ENCODE data around the gene EHBP1. TPM values are rescaled to one million over a fixed set of nuclear protein-coding genes. Genes with fewer than 3 reads are reported as not detected.

The EHBP1 gene
- total RNA-seq, 8 experiments from 2014 or later: 35.1 to 81.1 (median 54.6) TPM

GRCh38 chr2:62727876-62728566 is 22.5 kb downstream of the EHBP1 start:
- in situ Hi-C loops (cut with MboI; ENCODE audit: low pct_unique_long_range_greater_than_20kb in 2 of 9, low sequenced_read_pairs in 9 of 9, unreplicated experiment in 9 of 9): no loop called here
- Histone ChIP-seq H3K4me1 (replicated peaks in 1 of 2) (no peaks in the 10 kb centered on the region), H3K4me3 (no peak overlapping the region), H3K27ac (no peak overlapping the region)
- ATAC-seq (replicated peaks in 6 of 8): peak in 1 of 8 experiments; percentile 11
- WGBS, 10 experiments: 60 to 100% (median 91%) methylated on average over 1 to 5 of the region's 5 CpGs

GRCh38 chr2:62731275-62731674 is 25.8 kb downstream of the EHBP1 start:
- Histone ChIP-seq H3K27ac (no peak overlapping the region), H3K4me3 (no peak overlapping the region), H3K4me1 (replicated peaks in 1 of 2) (no peaks in the 10 kb centered on the region)
- no peak for ATAC-seq (replicated peaks in 6 of 8)
- WGBS, 10 experiments: 90 to 100% (median 98%) methylated on average over 2 to 3 of the region's 3 CpGs
- in situ Hi-C loops (cut with MboI; ENCODE audit: low pct_unique_long_range_greater_than_20kb in 2 of 9, low sequenced_read_pairs in 9 of 9, unreplicated experiment in 9 of 9): no loop called here

GRCh38 chr2:62732262-62732777 is 26.8 kb downstream of the EHBP1 start:
- no peak for ATAC-seq (replicated peaks in 6 of 8)
- H3K4me3 ChIP-seq: no peak overlapping the region
- in situ Hi-C loops (cut with MboI; ENCODE audit: low pct_unique_long_range_greater_than_20kb in 2 of 9, low sequenced_read_pairs in 9 of 9, unreplicated experiment in 9 of 9): no loop called here
- no peaks in the 10 kb centered on the region for H3K4me1 ChIP-seq (replicated peaks in 1 of 2)
- 80 to 100% (median 96%) methylated on average over 1 to 6 of the region's 6 CpGs for WGBS, 10 experiments
- H3K27ac ChIP-seq: no peak overlapping the region

- H3K27ac ChIP-seq: no peak overlapping the region
- H3K4me3 ChIP-seq: no peak overlapping the region
- in situ Hi-C loops (cut with MboI; ENCODE audit: low pct_unique_long_range_greater_than_20kb in 2 of 9, low sequenced_read_pairs in 9 of 9, unreplicated experiment in 9 of 9): no loop called here
- no peak for ATAC-seq (replicated peaks in 6 of 8)
- no peaks in the 10 kb centered on the region for H3K4me1 ChIP-seq (replicated peaks in 1 of 2)
- WGBS, 10 experiments: 63 to 100% (median 100%) methylated on average over 1 of the region's 1 CpG; no CpG with 5 or more reads in 4 of the 10 experiments
These were observed 28.0 kb downstream of the EHBP1 start for GRCh38 chr2:62733546-62733945.

- in situ Hi-C loops (cut with MboI; ENCODE audit: low pct_unique_long_range_greater_than_20kb in 2 of 9, low sequenced_read_pairs in 9 of 9, unreplicated experiment in 9 of 9): no loop called here
- 65 to 100% (median 88%) methylated on average over 1 to 5 of the region's 6 CpGs; no CpG with 5 or more reads in 1 of the 10 experiments for WGBS, 10 experiments
- H3K4me1 ChIP-seq (replicated peaks in 1 of 2): peaks cover 0 to 5% of the 10 kb centered on the region in 2 donors
- H3K27ac ChIP-seq: no peak overlapping the region
- H3K4me3 ChIP-seq: no peak overlapping the region
- no peak for ATAC-seq (replicated peaks in 6 of 8)
These were observed 31.5 kb downstream of the EHBP1 start for GRCh38 chr2:62736899-62737559.

- WGBS, 10 experiments: 71 to 100% (median 90%) methylated on average over 1 to 2 of the region's 2 CpGs
- Histone ChIP-seq H3K4me3 (no peak overlapping the region), H3K27ac (no peak overlapping the region), H3K4me1 (replicated peaks in 1 of 2) (peaks cover 0 to 5% of the 10 kb centered on the region in 2 donors)
- in situ Hi-C loops (cut with MboI; ENCODE audit: low pct_unique_long_range_greater_than_20kb in 2 of 9, low sequenced_read_pairs in 9 of 9, unreplicated experiment in 9 of 9): no loop called here
- no peak for ATAC-seq (replicated peaks in 6 of 8)
These were observed 33.7 kb downstream of the EHBP1 start for GRCh38 chr2:62738981-62739936.

GRCh38 chr2:62740221-62740620 is 34.7 kb downstream of the EHBP1 start:
- no peak for ATAC-seq (replicated peaks in 6 of 8)
- in situ Hi-C loops (cut with MboI; ENCODE audit: low pct_unique_long_range_greater_than_20kb in 2 of 9, low sequenced_read_pairs in 9 of 9, unreplicated experiment in 9 of 9): no loop called here
- H3K4me3 ChIP-seq: no peak overlapping the region
- WGBS, 10 experiments: 57 to 100% (median 85%) methylated on average over 1 of the region's 1 CpG; no CpG with 5 or more reads in 2 of the 10 experiments
- no peak overlapping the region for H3K27ac ChIP-seq
- H3K4me1 ChIP-seq (replicated peaks in 1 of 2): peaks cover 0 to 5% of the 10 kb centered on the region in 2 donors

GRCh38 chr2:62741127-62741526 is 35.6 kb downstream of the EHBP1 start:
- WGBS, 10 experiments: 87 to 100% (median 100%) methylated on average over 1 to 3 of the region's 3 CpGs; no CpG with 5 or more reads in 3 of the 10 experiments
- H3K4me3 ChIP-seq: no peak overlapping the region
- in situ Hi-C loops (cut with MboI; ENCODE audit: low pct_unique_long_range_greater_than_20kb in 2 of 9, low sequenced_read_pairs in 9 of 9, unreplicated experiment in 9 of 9): no loop called here
- H3K4me1 ChIP-seq (replicated peaks in 1 of 2): peaks cover 0 to 5% of the 10 kb centered on the region in 2 donors
- H3K27ac ChIP-seq: no peak overlapping the region
- ATAC-seq (replicated peaks in 6 of 8): no peak

- in situ Hi-C loops (cut with MboI; ENCODE audit: low pct_unique_long_range_greater_than_20kb in 2 of 9, low sequenced_read_pairs in 9 of 9, unreplicated experiment in 9 of 9): no loop called here
- no peak for ATAC-seq (replicated peaks in 6 of 8)
These were observed 36.6 kb downstream of the EHBP1 start for GRCh38 chr2:62741954-62742722.

GRCh38 chr2:62743506-62743905 is 38.0 kb downstream of the EHBP1 start:
- H3K4me3 ChIP-seq: no peak overlapping the region
- no peak overlapping the region for H3K27ac ChIP-seq
- peaks cover 0 to 5% of the 10 kb centered on the region in 2 donors for H3K4me1 ChIP-seq (replicated peaks in 1 of 2)
- in situ Hi-C loops (cut with MboI; ENCODE audit: low pct_unique_long_range_greater_than_20kb in 2 of 9, low sequenced_read_pairs in 9 of 9, unreplicated experiment in 9 of 9): no loop called here
- ATAC-seq (replicated peaks in 6 of 8): no peak
- 80 to 100% (median 96%) methylated on average over 1 to 2 of the region's 2 CpGs; no CpG with 5 or more reads in 2 of the 10 experiments for WGBS, 10 experiments

More at GRCh38 chr2:62741954-62742722, 36.6 kb downstream of the EHBP1 start:
- Histone ChIP-seq H3K27ac (no peak overlapping the region), H3K4me3 (no peak overlapping the region), H3K4me1 (replicated peaks in 1 of 2) (peaks cover 0 to 5% of the 10 kb centered on the region in 2 donors)
- WGBS, 10 experiments: 88 to 100% (median 100%) methylated on average over 1 of the region's 1 CpG; no CpG with 5 or more reads in 5 of the 10 experiments

GRCh38 chr2:62744603-62745002 is 39.1 kb downstream of the EHBP1 start:
- in situ Hi-C loops (cut with MboI; ENCODE audit: low pct_unique_long_range_greater_than_20kb in 2 of 9, low sequenced_read_pairs in 9 of 9, unreplicated experiment in 9 of 9): no loop called here
- ATAC-seq (replicated peaks in 6 of 8): no peak
- WGBS, 10 experiments: 70 to 100% (median 87%) methylated on average over 1 to 3 of the region's 3 CpGs; no CpG with 5 or more reads in 2 of the 10 experiments
- H3K27ac ChIP-seq: no peak overlapping the region
- no peaks in the 10 kb centered on the region for H3K4me1 ChIP-seq (replicated peaks in 1 of 2)
- H3K4me3 ChIP-seq: no peak overlapping the region

- no peak for ATAC-seq (replicated peaks in 6 of 8)
- H3K27ac ChIP-seq: no peak overlapping the region
- 75 to 100% (median 97%) methylated on average over 3 to 5 of the region's 5 CpGs; no CpG with 5 or more reads in 1 of the 10 experiments for WGBS, 10 experiments
- no peaks in the 10 kb centered on the region for H3K4me1 ChIP-seq (replicated peaks in 1 of 2)
- H3K4me3 ChIP-seq: no peak overlapping the region
- in situ Hi-C loops (cut with MboI; ENCODE audit: low pct_unique_long_range_greater_than_20kb in 2 of 9, low sequenced_read_pairs in 9 of 9, unreplicated experiment in 9 of 9): no loop called here
These were observed 40.5 kb downstream of the EHBP1 start for GRCh38 chr2:62745891-62746481.

Measured in motor neuron (in vitro differentiated cells).